ENCODE measurements around the gene SH3RF3.

SH3RF3 gene

GRCh38 chr2:109298851-109299250, 169.8 kb downstream of the SH3RF3 start:
- TF ChIP-seq FOXP2 (optimal IDR thresholded peaks at IDR 0.05; ENCODE audit: borderline replicate concordance, extremely low read depth, extremely low read length, insufficient read depth) (no peak), TAF1 (IDR thresholded peaks at IDR 0.05; ENCODE audit: borderline replicate concordance, insufficient read depth, low read length) (no peak), REST (IDR thresholded peaks at IDR 0.05; ENCODE audit: insufficient read depth in 1 of 2, low read depth in 2 of 2, low read length in 2 of 2) (no peak), SIN3A (IDR thresholded peaks at IDR 0.05; ENCODE audit: borderline replicate concordance, insufficient read depth, low read length) (no peak), POLR2AphosphoS5 (IDR thresholded peaks at IDR 0.05; ENCODE audit: low read depth, low read length) (no peak)

GRCh38 chr2:109299536-109299935, 170.5 kb downstream of the SH3RF3 start:
- no peak for TF ChIP-seq TAF1 (IDR thresholded peaks at IDR 0.05; ENCODE audit: borderline replicate concordance, insufficient read depth, low read length)
- TF ChIP-seq FOXP2 (optimal IDR thresholded peaks at IDR 0.05; ENCODE audit: borderline replicate concordance, extremely low read depth, extremely low read length, insufficient read depth) = no peak
- no peak for TF ChIP-seq REST (IDR thresholded peaks at IDR 0.05; ENCODE audit: insufficient read depth in 1 of 2, low read depth in 2 of 2, low read length in 2 of 2)
- TF ChIP-seq POLR2AphosphoS5 (IDR thresholded peaks at IDR 0.05; ENCODE audit: low read depth, low read length) = no peak
- TF ChIP-seq SIN3A (IDR thresholded peaks at IDR 0.05; ENCODE audit: borderline replicate concordance, insufficient read depth, low read length) = no peak

- TF ChIP-seq REST (IDR thresholded peaks at IDR 0.05; ENCODE audit: insufficient read depth in 1 of 2, low read depth in 2 of 2, low read length in 2 of 2) (no peak), POLR2AphosphoS5 (IDR thresholded peaks at IDR 0.05; ENCODE audit: low read depth, low read length) (no peak), SIN3A (IDR thresholded peaks at IDR 0.05; ENCODE audit: borderline replicate concordance, insufficient read depth, low read length) (no peak), FOXP2 (optimal IDR thresholded peaks at IDR 0.05; ENCODE audit: borderline replicate concordance, extremely low read depth, extremely low read length, insufficient read depth) (no peak), TAF1 (IDR thresholded peaks at IDR 0.05; ENCODE audit: borderline replicate concordance, insufficient read depth, low read length) (no peak)
Observed at GRCh38 chr2:109300582-109300981, 171.6 kb downstream of the SH3RF3 start.

GRCh38 chr2:109301746-109302145, 172.7 kb downstream of the SH3RF3 start:
- no peak for TF ChIP-seq SIN3A (IDR thresholded peaks at IDR 0.05; ENCODE audit: borderline replicate concordance, insufficient read depth, low read length)
- no peak for TF ChIP-seq FOXP2 (optimal IDR thresholded peaks at IDR 0.05; ENCODE audit: borderline replicate concordance, extremely low read depth, extremely low read length, insufficient read depth)
- TF ChIP-seq POLR2AphosphoS5 (IDR thresholded peaks at IDR 0.05; ENCODE audit: low read depth, low read length) = no peak
- TF ChIP-seq REST (IDR thresholded peaks at IDR 0.05; ENCODE audit: insufficient read depth in 1 of 2, low read depth in 2 of 2, low read length in 2 of 2) = no peak
- no peak for TF ChIP-seq TAF1 (IDR thresholded peaks at IDR 0.05; ENCODE audit: borderline replicate concordance, insufficient read depth, low read length)

GRCh38 chr2:109302319-109302718, 173.3 kb downstream of the SH3RF3 start:
- TF ChIP-seq REST (IDR thresholded peaks at IDR 0.05; ENCODE audit: insufficient read depth in 1 of 2, low read depth in 2 of 2, low read length in 2 of 2) = no peak
- no peak for TF ChIP-seq SIN3A (IDR thresholded peaks at IDR 0.05; ENCODE audit: borderline replicate concordance, insufficient read depth, low read length)
- TF ChIP-seq TAF1 (IDR thresholded peaks at IDR 0.05; ENCODE audit: borderline replicate concordance, insufficient read depth, low read length) = no peak
- TF ChIP-seq FOXP2 (optimal IDR thresholded peaks at IDR 0.05; ENCODE audit: borderline replicate concordance, extremely low read depth, extremely low read length, insufficient read depth) = no peak
- no peak for TF ChIP-seq POLR2AphosphoS5 (IDR thresholded peaks at IDR 0.05; ENCODE audit: low read depth, low read length)
